Ascending aorta (tissue), 2 donors: ENCODE data around the gene CD226. TPM values are rescaled to one million over a fixed set of nuclear protein-coding genes. Genes with fewer than 3 reads are reported as not detected.

ENCODE experiments used
- DNase-seq, 2 donors: peaks; one replicate each; pipeline ENCODE4 v3.0.0-alpha.2; 2019; ENCODE audit warnings: low spot score in 2 of 2
- H3K27ac ChIP-seq, 2 donors: fragments of 200-600 bp; sonication (generic); one replicate each; pipeline ENCODE4 v1.5.1; 2016 to 2017; ENCODE audit warnings: mild to moderate bottlenecking in 1 of 2
- H3K27me3 ChIP-seq: fragments of 200-600 bp; sonication (generic); one replicate; pipeline ENCODE4 v1.5.1; 2017
- H3K36me3 ChIP-seq, 2 donors: fragments of 200-600 bp; sonication (generic); one replicate each; pipeline ENCODE4 v1.5.1; 2016
- H3K4me1 ChIP-seq, 2 donors: fragments of 200-600 bp; sonication (generic); one replicate each; pipeline ENCODE4 v1.5.1; 2016 to 2017; ENCODE audit warnings: mild to moderate bottlenecking in 1 of 2
- H3K4me3 ChIP-seq, 2 donors: fragments of 200-600 bp; sonication (generic); one replicate each; pipeline ENCODE4 v1.5.1; 2016 to 2017; ENCODE audit warnings: mild to moderate bottlenecking in 1 of 2
- H3K9me3 ChIP-seq, 2 donors: fragments of 200-600 bp; sonication (generic); one replicate each; pipeline ENCODE4 v1.5.1; 2016
- intact Hi-C: fragments of 100-400 bp; cut with DNase I; formaldehyde crosslinking; loops from one replicate; pipeline ENCODE4 v1.15.1; 2023
- total RNA-seq: library from RNA; depleted of rRNA; stranded (reverse); fragments of >200 nt; gene quantifications from one replicate; pipeline ENCODE4 v1.1.0, GENCODE V29; 2016
- TF ChIP-seq, protein P1 (sequence below), 3 experiments: fragments of 200-600 bp in 2 of 3; fragments of 450-650 bp in 1 of 3; sonication (generic) in 2 of 3; IDR thresholded peaks; one replicate each; pipeline ENCODE4 v1.5.1; 2016 to 2019; ENCODE audit warnings: antibody characterized with exemption in 3 of 3, mild to moderate bottlenecking in 1 of 3, moderate library complexity in 1 of 3

Gene CD226
- total RNA-seq, 1 donor from 2014 or later: 3.3 TPM

GRCh38 chr18:69889009-69889408 is 58.7 kb downstream of the CD226 start:
- intact Hi-C loops: no loop called here
- TF ChIP-seq, protein P1, sequence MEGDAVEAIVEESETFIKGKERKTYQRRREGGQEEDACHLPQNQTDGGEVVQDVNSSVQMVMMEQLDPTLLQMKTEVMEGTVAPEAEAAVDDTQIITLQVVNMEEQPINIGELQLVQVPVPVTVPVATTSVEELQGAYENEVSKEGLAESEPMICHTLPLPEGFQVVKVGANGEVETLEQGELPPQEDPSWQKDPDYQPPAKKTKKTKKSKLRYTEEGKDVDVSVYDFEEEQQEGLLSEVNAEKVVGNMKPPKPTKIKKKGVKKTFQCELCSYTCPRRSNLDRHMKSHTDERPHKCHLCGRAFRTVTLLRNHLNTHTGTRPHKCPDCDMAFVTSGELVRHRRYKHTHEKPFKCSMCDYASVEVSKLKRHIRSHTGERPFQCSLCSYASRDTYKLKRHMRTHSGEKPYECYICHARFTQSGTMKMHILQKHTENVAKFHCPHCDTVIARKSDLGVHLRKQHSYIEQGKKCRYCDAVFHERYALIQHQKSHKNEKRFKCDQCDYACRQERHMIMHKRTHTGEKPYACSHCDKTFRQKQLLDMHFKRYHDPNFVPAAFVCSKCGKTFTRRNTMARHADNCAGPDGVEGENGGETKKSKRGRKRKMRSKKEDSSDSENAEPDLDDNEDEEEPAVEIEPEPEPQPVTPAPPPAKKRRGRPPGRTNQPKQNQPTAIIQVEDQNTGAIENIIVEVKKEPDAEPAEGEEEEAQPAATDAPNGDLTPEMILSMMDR (IDR thresholded peaks at IDR 0.05): no peak

DNA sequence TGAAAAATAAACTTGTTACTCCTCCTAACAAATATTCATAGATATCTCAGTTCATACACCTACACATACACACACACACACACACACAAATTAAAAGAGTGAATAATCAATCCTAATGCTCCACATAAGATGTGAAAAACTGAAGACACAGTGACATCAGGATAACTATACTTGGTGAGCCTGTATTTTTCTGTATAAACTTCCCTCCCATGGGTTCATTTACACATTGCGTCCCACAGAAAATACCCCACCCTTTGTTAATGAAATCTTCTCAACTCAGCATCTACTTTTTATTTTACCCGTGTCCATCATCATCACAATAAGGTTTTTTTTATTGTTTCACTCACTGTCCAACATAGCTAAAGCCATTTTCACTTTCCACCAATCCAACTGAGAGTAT is 60.4 kb downstream of the CD226 start:
- Histone ChIP-seq H3K27ac (no peak overlapping the region), H3K36me3 (no peaks in the 10 kb centered on the region), H3K4me3 (no peak overlapping the region), H3K9me3 (no peaks in the 10 kb centered on the region), H3K27me3 (no peaks in the 10 kb centered on the region), H3K4me1 (no peaks in the 10 kb centered on the region)
- no peak for DNase-seq
- TF ChIP-seq, protein P1 (IDR thresholded peaks at IDR 0.05): no peak
- intact Hi-C loops: no loop called here

More at GRCh38 chr18:69889009-69889408, 58.7 kb downstream of the CD226 start:
- no peaks in the 10 kb centered on the region for H3K36me3 ChIP-seq
- no peak for DNase-seq
- H3K27ac ChIP-seq: no peak overlapping the region
- no peak overlapping the region for H3K4me3 ChIP-seq
- H3K4me1 ChIP-seq: no peaks in the 10 kb centered on the region
- H3K27me3 ChIP-seq: no peaks in the 10 kb centered on the region
- H3K9me3 ChIP-seq: no peaks in the 10 kb centered on the region

DNA sequence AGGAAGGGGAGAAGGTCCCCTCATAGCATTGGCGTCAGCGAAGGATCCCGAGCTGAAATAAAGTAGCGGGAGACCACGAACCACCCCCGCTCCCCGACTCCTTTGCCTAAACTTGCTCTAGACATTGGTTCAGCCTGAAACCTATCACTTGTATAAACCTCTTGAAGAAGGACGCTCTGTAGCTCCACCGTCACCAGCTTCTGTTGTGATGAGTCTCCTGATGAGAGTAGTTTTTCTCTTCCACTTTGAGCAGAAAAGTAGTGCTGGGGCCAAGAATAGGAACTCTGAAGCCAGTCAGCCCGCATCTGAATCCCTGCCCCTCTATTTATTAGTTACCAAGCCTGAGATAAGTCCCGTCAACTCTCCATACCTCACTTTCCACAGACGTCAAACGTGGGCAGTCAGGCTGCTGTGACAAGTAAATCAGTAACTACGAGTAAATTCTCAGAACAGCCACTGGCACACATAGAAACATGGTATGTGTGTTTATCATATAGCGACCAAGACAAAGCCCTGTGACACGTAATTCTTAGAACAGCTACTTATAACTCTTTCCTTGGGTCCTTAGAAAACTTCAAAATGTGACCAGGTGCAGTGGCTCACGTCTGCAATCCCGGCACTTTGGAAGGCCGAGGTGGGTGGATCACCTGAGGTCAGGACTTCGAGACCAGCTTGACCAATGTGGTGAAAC is 61.7 kb downstream of the CD226 start:
- no peak for DNase-seq
- Histone ChIP-seq H3K27me3 (no peaks in the 10 kb centered on the region), H3K4me1 (no peaks in the 10 kb centered on the region), H3K27ac (no peak overlapping the region), H3K9me3 (no peaks in the 10 kb centered on the region), H3K4me3 (no peak overlapping the region), H3K36me3 (no peaks in the 10 kb centered on the region)
- intact Hi-C loops: no loop called here
- TF ChIP-seq, protein P1 (IDR thresholded peaks at IDR 0.05): no peak

DNA sequence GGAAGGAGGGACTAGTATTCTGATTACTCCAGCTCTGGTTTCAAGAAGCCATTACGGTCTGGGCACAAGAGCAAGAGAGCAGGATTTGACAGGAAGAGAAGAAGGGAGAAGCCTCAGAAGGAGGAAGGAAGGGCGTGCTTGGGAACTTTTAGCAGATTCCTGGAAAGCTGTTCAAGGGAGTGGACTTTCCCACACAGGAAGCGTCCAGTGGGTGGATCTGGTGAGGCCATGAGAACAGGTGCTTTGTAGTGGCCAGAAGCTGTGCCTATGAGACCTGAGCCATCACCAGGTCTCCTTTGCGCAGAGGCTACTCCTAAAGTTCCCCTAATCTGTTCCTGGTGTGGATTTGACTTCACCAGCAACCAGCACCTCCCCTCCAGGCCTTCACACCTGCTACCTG is 62.3 kb downstream of the CD226 start:
- TF ChIP-seq, protein P1 (IDR thresholded peaks at IDR 0.05): no peak
- H3K27me3 ChIP-seq: no peaks in the 10 kb centered on the region
- H3K27ac ChIP-seq: no peak overlapping the region
- H3K36me3 ChIP-seq: no peaks in the 10 kb centered on the region
- no peak for DNase-seq
- no peak overlapping the region for H3K4me3 ChIP-seq
- intact Hi-C loops: no loop called here
- H3K9me3 ChIP-seq: no peaks in the 10 kb centered on the region
- H3K4me1 ChIP-seq: no peaks in the 10 kb centered on the region

- intact Hi-C loops: no loop called here
- H3K9me3 ChIP-seq: no peaks in the 10 kb centered on the region
- no peak overlapping the region for H3K27ac ChIP-seq
Measured at GRCh38 chr18:69883781-69884180, 63.9 kb downstream of the CD226 start.

More at GRCh38 chr18:69883781-69884180, 63.9 kb downstream of the CD226 start:
- TF ChIP-seq, protein P1 (IDR thresholded peaks at IDR 0.05): no peak
- no peak overlapping the region for H3K4me3 ChIP-seq
- DNase-seq: no peak
- H3K27me3 ChIP-seq: no peaks in the 10 kb centered on the region
- no peaks in the 10 kb centered on the region for H3K4me1 ChIP-seq
- no peaks in the 10 kb centered on the region for H3K36me3 ChIP-seq
